Tibial nerve (tissue), 4 donors: Measurements from ENCODE around the gene RNASEH2A. TPM values are rescaled to one million over a fixed set of nuclear protein-coding genes. Genes with fewer than 3 reads are reported as not detected.

Experiments
- DNase-seq, 2 donors: peaks; one replicate each; pipeline ENCODE4 v3.0.0-alpha.2; 2019; ENCODE audit warnings: low spot score in 2 of 2
- H3K27ac ChIP-seq, 4 donors: fragments of 200-600 bp; sonication (generic) in 3 of 4; one replicate each; pipeline ENCODE4 v1.5.1; 2017 to 2019; ENCODE audit warnings: mild to moderate bottlenecking in 1 of 4
- H3K27me3 ChIP-seq, 2 donors: fragments of 200-600 bp; sonication (generic) in 1 of 2; one replicate each; pipeline versions ENCODE4 v1.5.1 to v1.6.0; 2017 to 2019
- H3K36me3 ChIP-seq, 3 donors: fragments of 200-600 bp; sonication (generic); one replicate each; pipeline ENCODE4 v1.5.1; 2018 to 2019
- H3K4me1 ChIP-seq, 4 donors: fragments of 200-600 bp; sonication (generic) in 3 of 4; one replicate each; pipeline ENCODE4 v1.5.1; 2017 to 2019
- H3K4me3 ChIP-seq, 4 donors: fragments of 200-600 bp; sonication (generic) in 3 of 4; one replicate each; pipeline ENCODE4 v1.5.1; 2017 to 2019; ENCODE audit warnings: mild to moderate bottlenecking in 1 of 4, moderate library complexity in 1 of 4
- H3K9me3 ChIP-seq, 4 donors: fragments of 200-600 bp; sonication (generic) in 3 of 4; one replicate each; pipeline ENCODE4 v1.5.1; 2017 to 2019
- CTCF ChIP-seq, 5 experiments: fragments of 200-600 bp in 3 of 5; fragments of 450-650 bp in 2 of 5; sonication (generic) in 3 of 5; IDR thresholded peaks; one replicate each; pipeline ENCODE4 v1.5.1; 2016 to 2019; ENCODE audit warnings: antibody characterized with exemption in 5 of 5, mild to moderate bottlenecking in 3 of 5, moderate library complexity in 2 of 5
- EP300 ChIP-seq, 2 donors: sonication (generic); formaldehyde crosslinking; IDR thresholded peaks; one replicate each; pipeline ENCODE4 v1.6.1; 2017; ENCODE audit warnings: antibody characterized with exemption in 2 of 2, mild to moderate bottlenecking in 1 of 2
- POLR2A ChIP-seq, 2 donors: fragments of 450-650 bp; IDR thresholded peaks; one replicate each; pipeline ENCODE4 v1.6.1; 2017; ENCODE audit warnings: antibody characterized with exemption in 2 of 2, mild to moderate bottlenecking in 2 of 2, moderate library complexity in 2 of 2
- WGBS, 2 donors: methylation state at CpG; one replicate each; pipeline ENCODE4 v1.1.5; 2018; 5-methylcytosine and 5-hydroxymethylcytosine counted together
- total RNA-seq, 4 donors: library from RNA; depleted of rRNA; stranded (reverse); fragments of >200 nt; gene quantifications; one replicate each; pipeline ENCODE4 v1.1.0, GENCODE V29; 2016

RNASEH2A gene
- total RNA-seq, 4 donors from 2014 or later: 5.4 to 8.6 (median 6.7) TPM

GRCh38 chr19:12784871-12785430, 21.4 kb upstream of the RNASEH2A start:
- WGBS, 2 donors: 37 to 40% methylated on average over 5 of the region's 5 CpGs
- Histone ChIP-seq H3K4me3 (peak overlapping the region in 2 of 4 donors; percentile 6 to 23), H3K27me3 (no peaks in the 10 kb centered on the region), H3K4me1 (peaks cover 0 to 84% (median 72%) of the 10 kb centered on the region in 4 donors), H3K36me3 (no peaks in the 10 kb centered on the region), H3K9me3 (no peaks in the 10 kb centered on the region), H3K27ac (peak overlapping the region; percentile 99 to 100 (median 99))
- no peak for DNase-seq
- TF ChIP-seq POLR2A (IDR thresholded peaks at IDR 0.05) (no peak), CTCF (IDR thresholded peaks at IDR 0.05) (no peak), EP300 (IDR thresholded peaks at IDR 0.05) (no peak)

- no peaks in the 10 kb centered on the region for H3K27me3 ChIP-seq
- TF ChIP-seq EP300 (IDR thresholded peaks at IDR 0.05) (peak in 1 of 2 donors; percentile 37), CTCF (IDR thresholded peaks at IDR 0.05) (no peak)
- peak overlapping the region in 2 of 4 donors; percentile 6 to 23 for H3K4me3 ChIP-seq
- no peak for DNase-seq
- peak overlapping the region; percentile 99 to 100 (median 99) for H3K27ac ChIP-seq
- H3K9me3 ChIP-seq: no peaks in the 10 kb centered on the region
- H3K4me1 ChIP-seq: peaks cover 0 to 85% (median 70%) of the 10 kb centered on the region in 4 donors
- 48 to 51% methylated on average over 4 of the region's 4 CpGs for WGBS, 2 donors
- H3K36me3 ChIP-seq: no peaks in the 10 kb centered on the region
Measured at GRCh38 chr19:12785431-12786031, 20.9 kb upstream of the RNASEH2A start.

GRCh38 chr19:12786141-12786870, 20.1 kb upstream of the RNASEH2A start:
- Histone ChIP-seq H3K27ac (peak overlapping the region; percentile 99 to 100 (median 99)), H3K36me3 (no peaks in the 10 kb centered on the region), H3K4me3 (peak overlapping the region in 1 of 4 donors; percentile 23), H3K4me1 (peaks cover 0 to 88% (median 70%) of the 10 kb centered on the region in 4 donors), H3K27me3 (no peaks in the 10 kb centered on the region), H3K9me3 (no peaks in the 10 kb centered on the region)
- peak in 1 of 2 donors; percentile 20 for TF ChIP-seq POLR2A (IDR thresholded peaks at IDR 0.05)
- TF ChIP-seq EP300 (IDR thresholded peaks at IDR 0.05): peak; percentile 63 to 84
- TF ChIP-seq CTCF (IDR thresholded peaks at IDR 0.05): peak in 2 of 5 experiments; percentile 13 to 17
- 23 to 25% methylated on average over 14 of the region's 18 CpGs for WGBS, 2 donors
- no peak for DNase-seq

GRCh38 chr19:12786952-12787351, 19.4 kb upstream of the RNASEH2A start:
- DNase-seq: no peak
- TF ChIP-seq EP300 (IDR thresholded peaks at IDR 0.05): no peak
- no peak for TF ChIP-seq POLR2A (IDR thresholded peaks at IDR 0.05)
- TF ChIP-seq CTCF (IDR thresholded peaks at IDR 0.05): no peak
- 49 to 66% methylated on average over 3 of the region's 3 CpGs for WGBS, 2 donors
- peak overlapping the region; percentile 99 to 100 (median 99) for H3K27ac ChIP-seq
- no peaks in the 10 kb centered on the region for H3K9me3 ChIP-seq
- H3K36me3 ChIP-seq: no peaks in the 10 kb centered on the region
- no peak overlapping the region for H3K4me3 ChIP-seq
- no peaks in the 10 kb centered on the region for H3K27me3 ChIP-seq
- peaks cover 0 to 81% (median 67%) of the 10 kb centered on the region in 4 donors for H3K4me1 ChIP-seq

- no peak for DNase-seq
Measured at GRCh38 chr19:12787458-12787857, 18.9 kb upstream of the RNASEH2A start.

More at GRCh38 chr19:12787458-12787857, 18.9 kb upstream of the RNASEH2A start:
- H3K4me3 ChIP-seq: no peak overlapping the region
- 63 to 74% methylated on average over 10 of the region's 10 CpGs for WGBS, 2 donors
- H3K9me3 ChIP-seq: no peaks in the 10 kb centered on the region
- no peaks in the 10 kb centered on the region for H3K36me3 ChIP-seq
- peaks cover 0 to 76% (median 64%) of the 10 kb centered on the region in 4 donors for H3K4me1 ChIP-seq
- H3K27me3 ChIP-seq: no peaks in the 10 kb centered on the region
- H3K27ac ChIP-seq: peak overlapping the region; percentile 99 to 100 (median 99)
- TF ChIP-seq CTCF (IDR thresholded peaks at IDR 0.05): no peak
- TF ChIP-seq POLR2A (IDR thresholded peaks at IDR 0.05): no peak
